ENCODE data around the gene GTF2H4.
"Not testable (repeated sequence)": the region's sequence is repeated elsewhere in the genome, so short reads cannot be mapped to it uniquely, and the experiment has no call there.

Gene GTF2H4

DNA sequence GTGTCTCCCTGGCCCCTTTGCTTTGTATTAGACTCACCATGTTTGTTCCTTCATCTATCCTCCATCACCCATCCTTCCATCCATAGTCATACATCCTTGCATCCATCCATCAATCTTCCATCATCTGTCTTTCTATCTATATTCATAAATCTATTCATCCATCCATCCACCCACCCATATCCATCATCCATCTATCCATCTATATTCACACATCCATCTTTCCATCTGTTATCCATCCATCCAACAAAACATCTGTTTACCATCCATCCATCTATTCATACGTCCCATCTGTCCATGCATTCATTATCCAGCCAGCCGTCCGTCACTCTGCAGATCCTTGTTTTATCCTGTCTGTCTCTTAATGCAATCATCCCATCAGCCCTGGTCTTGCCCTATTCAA is 13.1 kb upstream of the GTF2H4 start:
- no peak for TF ChIP-seq POLR2A (IDR thresholded peaks at IDR 0.05; ENCODE audit: low read depth, low read length)
- DNase-seq (ENCODE audit: insufficient read length, low spot score) (no peak), FAIRE-seq (no peak)

- FAIRE-seq (no peak), DNase-seq (ENCODE audit: insufficient read length, low spot score) (no peak)
- TF ChIP-seq POLR2A (IDR thresholded peaks at IDR 0.05; ENCODE audit: low read depth, low read length): no peak
Measured at GRCh38 chr6:30895343-30895742, 12.7 kb upstream of the GTF2H4 start.

DNA sequence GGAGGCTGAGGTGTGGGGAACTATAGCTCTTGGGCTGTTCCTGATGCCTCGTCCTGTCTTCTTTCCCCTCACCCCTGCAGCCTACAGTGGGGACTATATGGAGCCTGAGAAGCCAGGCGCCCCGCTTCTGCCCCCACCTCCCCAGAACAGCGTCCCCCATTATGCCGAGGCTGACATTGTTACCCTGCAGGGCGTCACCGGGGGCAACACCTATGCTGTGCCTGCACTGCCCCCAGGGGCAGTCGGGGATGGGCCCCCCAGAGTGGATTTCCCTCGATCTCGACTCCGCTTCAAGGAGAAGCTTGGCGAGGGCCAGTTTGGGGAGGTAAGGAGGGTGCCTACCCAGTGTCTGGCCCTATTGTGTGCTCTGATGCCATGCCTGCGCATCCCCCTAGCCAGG is 11.5 kb upstream of the GTF2H4 start:
- FAIRE-seq (no peak), DNase-seq (ENCODE audit: insufficient read length, low spot score) (no peak)
- no peak for TF ChIP-seq POLR2A (IDR thresholded peaks at IDR 0.05; ENCODE audit: low read depth, low read length)

GRCh38 chr6:30897882-30898281 is 10.1 kb upstream of the GTF2H4 start:
- TF ChIP-seq POLR2A (IDR thresholded peaks at IDR 0.05; ENCODE audit: low read depth, low read length): no peak
- no peak for FAIRE-seq
- no peak for DNase-seq (ENCODE audit: insufficient read length, low spot score)

GRCh38 chr6:30898750-30899360 is 9.2 kb upstream of the GTF2H4 start:
- no peak for FAIRE-seq
- TF ChIP-seq POLR2A (IDR thresholded peaks at IDR 0.05; ENCODE audit: low read depth, low read length): no peak

GRCh38 chr6:30900863-30901417 is 7.1 kb upstream of the GTF2H4 start:
- DNase-seq (ENCODE audit: insufficient read length, low spot score) (no peak), FAIRE-seq (no peak)

More at GRCh38 chr6:30898750-30899360, 9.2 kb upstream of the GTF2H4 start:
- DNase-seq (ENCODE audit: insufficient read length, low spot score): no peak

DNA sequence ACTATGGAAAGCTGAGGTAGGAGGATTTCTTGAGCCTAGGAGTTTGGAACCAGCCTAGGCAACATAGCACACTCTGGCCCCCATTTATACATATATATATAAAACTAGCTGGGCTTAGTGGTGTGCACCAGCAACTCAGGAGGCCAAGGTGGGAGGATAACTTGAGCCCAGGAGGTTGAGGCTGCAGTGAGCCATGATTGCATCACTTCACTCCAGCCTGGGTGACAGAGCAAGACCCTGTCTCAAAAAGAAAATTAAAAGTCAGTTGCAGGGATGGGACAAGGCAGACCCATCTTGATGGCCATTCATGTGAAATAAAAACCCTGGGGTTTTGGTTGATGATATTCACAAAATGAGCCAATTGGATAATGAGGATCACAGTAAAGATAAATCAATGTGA is 6.6 kb upstream of the GTF2H4 start:
- FAIRE-seq (no peak), DNase-seq (ENCODE audit: insufficient read length, low spot score) (no peak)
- no peak for TF ChIP-seq POLR2A (IDR thresholded peaks at IDR 0.05; ENCODE audit: low read depth, low read length)

More at GRCh38 chr6:30900863-30901417, 7.1 kb upstream of the GTF2H4 start:
- no peak for TF ChIP-seq POLR2A (IDR thresholded peaks at IDR 0.05; ENCODE audit: low read depth, low read length)

GRCh38 chr6:30902196-30902595 is 5.8 kb upstream of the GTF2H4 start:
- DNase-seq (ENCODE audit: insufficient read length, low spot score); FAIRE-seq: not testable (repeated sequence)

DNA sequence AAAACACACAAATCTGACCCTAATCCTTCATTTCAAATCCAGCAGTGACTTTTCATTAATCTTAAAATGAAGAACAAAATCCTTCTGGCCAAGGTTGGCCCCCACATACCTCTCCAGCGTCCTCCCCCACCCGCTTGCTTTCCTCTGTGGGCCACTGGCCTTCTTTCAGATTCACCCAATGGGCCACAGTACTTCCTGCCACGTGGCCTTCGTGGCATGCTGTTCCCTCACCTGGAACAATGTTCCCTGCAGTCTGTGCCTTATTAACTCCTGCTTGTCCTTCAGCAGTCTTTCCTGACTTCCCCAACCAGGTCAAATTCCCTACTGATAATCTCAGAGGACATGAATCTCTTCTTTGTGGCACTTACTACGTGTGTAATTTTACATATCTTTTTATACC is 5.3 kb upstream of the GTF2H4 start:
- DNase-seq (ENCODE audit: insufficient read length, low spot score) (no peak), FAIRE-seq (no peak)
- no peak for TF ChIP-seq POLR2A (IDR thresholded peaks at IDR 0.05; ENCODE audit: low read depth, low read length)

DNA sequence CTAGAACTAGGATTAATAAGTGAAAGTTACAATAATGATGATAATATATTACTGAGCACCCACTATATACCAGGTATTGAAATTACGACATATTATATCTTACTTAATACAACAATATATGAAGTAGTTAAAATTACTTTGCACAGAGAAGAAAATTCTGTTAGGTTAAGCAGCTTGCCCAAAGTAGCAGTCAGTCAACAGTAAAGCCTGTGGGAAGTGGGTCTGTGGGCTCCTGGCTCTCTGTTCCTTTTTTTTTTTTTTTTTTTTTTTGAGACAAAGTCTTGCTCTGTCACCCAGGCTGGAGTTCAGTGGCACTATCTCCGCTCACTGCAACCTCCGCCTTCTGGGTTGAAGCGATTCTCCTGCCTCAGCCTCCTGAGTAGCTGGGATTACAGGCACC is 4.8 kb upstream of the GTF2H4 start:
- FAIRE-seq: no peak
- no peak for TF ChIP-seq POLR2A (IDR thresholded peaks at IDR 0.05; ENCODE audit: low read depth, low read length)
- no peak for DNase-seq (ENCODE audit: insufficient read length, low spot score)

- not testable (repeated sequence) for DNase-seq (ENCODE audit: insufficient read length, low spot score); FAIRE-seq
Measured at GRCh38 chr6:30907290-30907757, 683 bp upstream of the GTF2H4 start.

DNA sequence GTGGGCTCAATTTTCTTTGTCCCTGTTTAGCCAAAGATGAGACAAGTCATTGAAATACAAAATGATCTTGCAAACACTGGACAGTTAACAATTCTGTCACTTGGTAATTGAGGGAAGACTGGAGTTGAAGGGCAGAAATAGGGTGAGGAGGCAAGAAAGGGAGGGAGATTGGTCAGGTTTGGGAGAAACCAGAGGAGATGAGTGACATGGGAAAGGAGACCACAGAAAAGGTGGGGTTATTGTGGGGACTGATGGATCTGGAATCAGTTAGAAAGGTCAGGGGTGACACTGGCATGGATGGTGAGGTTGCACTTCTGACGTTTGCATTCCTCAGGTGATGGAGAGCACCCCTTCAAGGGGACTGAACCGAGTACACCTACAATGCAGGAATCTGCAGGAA is 693 bp downstream of the GTF2H4 start:
- no peak for TF ChIP-seq POLR2A (IDR thresholded peaks at IDR 0.05; ENCODE audit: low read depth, low read length)
- FAIRE-seq (no peak), DNase-seq (ENCODE audit: insufficient read length, low spot score) (no peak)

- FAIRE-seq; DNase-seq (ENCODE audit: insufficient read length, low spot score): not testable (repeated sequence)
Measured at GRCh38 chr6:30910473-30910872, 2.5 kb downstream of the GTF2H4 start.

DNA sequence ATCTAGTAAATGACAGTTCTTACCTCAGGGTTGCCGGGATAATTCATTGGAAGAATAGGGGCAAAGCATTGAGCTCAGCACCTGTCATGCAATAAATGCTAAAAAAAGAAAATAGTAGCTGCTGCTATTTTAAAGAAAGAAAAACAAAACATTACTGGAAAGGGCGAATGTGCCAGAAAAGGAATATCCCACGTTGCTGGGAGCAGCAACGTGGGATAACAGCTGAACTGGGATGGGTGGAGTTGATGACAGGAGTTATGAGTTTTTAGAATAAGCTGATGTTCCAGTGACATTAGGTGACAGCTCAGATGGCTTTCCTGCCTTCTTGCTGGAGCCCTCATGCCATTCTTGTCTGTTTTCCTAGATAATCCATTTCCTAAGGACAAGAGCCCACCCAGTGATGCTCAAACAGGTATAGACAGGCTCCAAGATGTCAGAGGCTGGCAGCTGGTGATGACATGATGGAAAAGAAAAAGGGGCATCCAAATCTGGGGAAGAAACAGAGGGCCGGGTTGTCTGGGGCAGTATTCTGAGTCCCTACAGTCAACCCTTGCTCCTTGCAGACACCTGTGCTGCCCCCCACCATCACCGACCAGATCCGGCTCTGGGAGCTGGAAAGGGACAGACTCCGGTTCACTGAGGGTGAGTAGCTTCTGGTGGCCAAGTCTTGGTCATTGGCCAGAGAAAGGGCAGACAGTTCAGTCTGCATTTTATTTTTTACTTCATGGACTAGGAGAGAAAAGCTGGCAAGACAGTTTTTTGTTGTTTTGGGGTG is 4.9 kb downstream of the GTF2H4 start:
- DNase-seq (ENCODE audit: insufficient read length, low spot score) (no peak), FAIRE-seq (no peak)
- TF ChIP-seq POLR2A (IDR thresholded peaks at IDR 0.05; ENCODE audit: low read depth, low read length): no peak

- DNase-seq (ENCODE audit: insufficient read length, low spot score): no peak
- FAIRE-seq: no peak
- TF ChIP-seq POLR2A (IDR thresholded peaks at IDR 0.05; ENCODE audit: low read depth, low read length): no peak
Measured at GRCh38 chr6:30913721-30914075, 5.7 kb downstream of the GTF2H4 start.

Data from H54 (cell line).